GM12891 (cell line): ENCODE data around the gene PLA2G2F.

Experiments used
- POLR2A ChIP-seq: IDR thresholded peaks from 2 replicates; pipeline ENCODE4 v1.6.1; 2011; ENCODE audit warnings: low read depth, low read length, control low read depth
- SPI1 ChIP-seq: IDR thresholded peaks from 2 replicates; pipeline ENCODE4 v1.6.1; 2011; ENCODE audit warnings: low read depth, low read length, control low read depth
- TAF1 ChIP-seq: IDR thresholded peaks from 2 replicates; pipeline ENCODE4 v1.6.1; 2011; ENCODE audit warnings: low read depth, low read length, control low read depth

- TF ChIP-seq SPI1, result no peak
- no peak for TF ChIP-seq POLR2A
- no peak for TF ChIP-seq TAF1
Observed at GRCh38 chr1:20154301-20154831, 15.2 kb downstream of the PLA2G2F start.
